OCI-LY7 (cell line): ENCODE data around the gene CFAP107.

Source experiments
- EZH2phosphoT487 ChIP-seq: fragments of 200-600 bp; sonication (generic); IDR thresholded peaks from 2 replicates; pipeline ENCODE4 v1.6.1; 2018; ENCODE audit warnings: low read depth, borderline replicate concordance, mild to moderate bottlenecking, mixed run types, antibody characterized with exemption, low read length, moderate library complexity, mixed read lengths
- TF ChIP-seq, protein P1 (sequence below): fragments of 200-600 bp; sonication (generic); conservative IDR thresholded peaks from 2 replicates; pipeline ENCODE4 v1.5.1; 2014; ENCODE audit warnings: mild to moderate bottlenecking, antibody characterized with exemption, low read length, moderate library complexity, mixed read lengths

DNA sequence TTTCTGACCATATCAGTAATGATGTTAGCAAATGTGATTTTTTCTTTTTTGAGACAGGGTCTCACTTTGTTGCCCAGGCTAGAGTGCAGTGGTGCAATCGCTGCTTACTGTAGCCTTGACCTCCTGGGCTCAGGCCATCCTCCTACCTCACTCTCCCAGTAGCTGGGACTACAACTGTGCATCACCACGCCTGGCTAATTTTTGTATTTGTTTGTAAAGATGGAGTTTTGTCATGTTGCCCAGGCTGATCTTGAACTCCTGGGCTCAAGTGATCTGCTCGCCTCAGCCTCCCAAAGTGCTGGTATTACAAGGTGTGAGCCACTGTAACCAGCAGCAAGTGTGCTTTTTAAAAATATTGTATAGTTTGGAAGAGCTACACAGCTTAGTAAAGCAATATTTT, 4.1 kb upstream of the CFAP107 start:
- TF ChIP-seq, protein P1, sequence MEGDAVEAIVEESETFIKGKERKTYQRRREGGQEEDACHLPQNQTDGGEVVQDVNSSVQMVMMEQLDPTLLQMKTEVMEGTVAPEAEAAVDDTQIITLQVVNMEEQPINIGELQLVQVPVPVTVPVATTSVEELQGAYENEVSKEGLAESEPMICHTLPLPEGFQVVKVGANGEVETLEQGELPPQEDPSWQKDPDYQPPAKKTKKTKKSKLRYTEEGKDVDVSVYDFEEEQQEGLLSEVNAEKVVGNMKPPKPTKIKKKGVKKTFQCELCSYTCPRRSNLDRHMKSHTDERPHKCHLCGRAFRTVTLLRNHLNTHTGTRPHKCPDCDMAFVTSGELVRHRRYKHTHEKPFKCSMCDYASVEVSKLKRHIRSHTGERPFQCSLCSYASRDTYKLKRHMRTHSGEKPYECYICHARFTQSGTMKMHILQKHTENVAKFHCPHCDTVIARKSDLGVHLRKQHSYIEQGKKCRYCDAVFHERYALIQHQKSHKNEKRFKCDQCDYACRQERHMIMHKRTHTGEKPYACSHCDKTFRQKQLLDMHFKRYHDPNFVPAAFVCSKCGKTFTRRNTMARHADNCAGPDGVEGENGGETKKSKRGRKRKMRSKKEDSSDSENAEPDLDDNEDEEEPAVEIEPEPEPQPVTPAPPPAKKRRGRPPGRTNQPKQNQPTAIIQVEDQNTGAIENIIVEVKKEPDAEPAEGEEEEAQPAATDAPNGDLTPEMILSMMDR = no peak
- TF ChIP-seq EZH2phosphoT487 = no peak
